Epithelial cell of alveolus of lung (primary cell): ENCODE results near the gene SLN. TPM values are rescaled to one million over a fixed set of nuclear protein-coding genes. Genes with fewer than 3 reads are reported as not detected.

ENCODE experiments used
- total RNA-seq: library from RNA; depleted of rRNA; stranded (reverse); fragments of >200 nt; gene quantifications from 2 replicates; pipeline ENCODE4 v1.2.1, GENCODE V29; 2015

The SLN gene
- 0.24 TPM in 1 of 2 replicates, not detected in the other for total RNA-seq

DNA sequence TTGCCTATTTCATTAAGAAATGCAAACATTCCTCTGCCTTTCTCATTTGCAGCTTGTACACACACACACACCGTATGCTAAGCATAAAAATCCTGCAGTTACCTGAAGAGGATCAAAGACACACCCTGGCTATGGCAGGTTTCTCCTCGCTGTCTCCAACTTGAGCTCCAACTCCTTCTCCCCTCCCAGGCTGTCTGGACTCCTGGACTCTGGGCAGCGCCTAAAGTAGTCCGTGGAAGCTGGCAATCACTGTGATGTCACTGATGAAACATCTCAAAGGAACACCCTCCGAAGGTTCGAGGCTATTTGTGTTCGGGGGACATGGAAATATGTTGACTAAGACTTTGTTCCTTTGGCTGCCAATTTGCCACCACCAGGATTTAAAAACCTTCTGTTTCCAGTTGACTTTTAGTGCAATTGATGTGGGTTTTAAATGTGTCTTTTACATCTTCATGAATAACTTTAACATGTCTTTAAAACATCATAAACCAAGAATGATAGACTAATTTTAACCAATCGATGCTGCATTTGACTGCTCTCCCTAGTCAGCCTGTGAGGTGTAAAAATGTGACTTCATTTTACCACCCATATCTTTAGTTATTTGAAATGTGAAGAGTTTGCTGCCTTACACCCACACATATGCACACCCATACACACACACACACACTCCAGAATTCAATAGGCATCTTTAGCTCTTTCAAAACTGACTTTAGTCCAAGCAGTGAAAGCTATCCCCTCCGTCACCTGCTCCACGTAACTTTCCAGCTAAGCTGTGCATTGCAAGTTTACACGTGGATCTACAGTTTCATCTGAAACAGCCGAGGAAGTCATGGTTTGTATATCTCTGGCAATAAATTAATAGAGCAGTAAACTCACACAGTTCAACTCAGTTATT, at the start of gene SLN:
TSS of gene SLN (minus strand) at position 196 of the 895 bp plus-strand sequence.

Other genes with a start within 250 kb of the SLN start
- gene ALKBH8, start 146.3 kb downstream of the SLN start, total RNA-seq, result 3.7 and 6.5 TPM in 2 replicates
- gene ELMOD1, start 120.9 kb downstream of the SLN start, total RNA-seq, result 1.6 TPM in 1 of 2 replicates, not detected in the other
- 8.5 and 32.3 TPM in 2 replicates for gene SLC35F2, start 146.7 kb upstream of the SLN start, total RNA-seq
- gene RAB39A, start 216.4 kb upstream of the SLN start, total RNA-seq, result not detected in 2 replicates